Uterus (tissue), 2 donors: ENCODE data around the gene MREG.
A peak's percentile ranks its signal among the peaks of the same experiment; 100 is the strongest.

Experiments
- CTCF ChIP-seq, 4 experiments: fragments of 200-600 bp in 2 of 4; fragments of 450-650 bp in 2 of 4; sonication (generic) in 2 of 4; IDR thresholded peaks; one replicate each; pipeline ENCODE4 v1.5.1; 2016 to 2019; ENCODE audit warnings: antibody characterized with exemption in 4 of 4, mild to moderate bottlenecking in 2 of 4, moderate library complexity in 1 of 4
- POLR2A ChIP-seq, 2 donors: fragments of 450-650 bp; IDR thresholded peaks; one replicate each; pipeline ENCODE4 v1.6.1; 2016; ENCODE audit warnings: antibody characterized with exemption in 2 of 2, mild to moderate bottlenecking in 1 of 2, moderate library complexity in 1 of 2

- peak; percentile 55 to 87 (median 57) for TF ChIP-seq CTCF (IDR thresholded peaks at IDR 0.05)
- TF ChIP-seq POLR2A (IDR thresholded peaks at IDR 0.05): no peak
Measured at GRCh38 chr2:216034065-216034464, 20.7 kb upstream of the MREG start.
